ENCODE data around the gene GUCY1A2.
"Not testable (repeated sequence)": the region's sequence is repeated elsewhere in the genome, so short reads cannot be mapped to it uniquely, and the experiment has no call there.

The GUCY1A2 gene

DNA sequence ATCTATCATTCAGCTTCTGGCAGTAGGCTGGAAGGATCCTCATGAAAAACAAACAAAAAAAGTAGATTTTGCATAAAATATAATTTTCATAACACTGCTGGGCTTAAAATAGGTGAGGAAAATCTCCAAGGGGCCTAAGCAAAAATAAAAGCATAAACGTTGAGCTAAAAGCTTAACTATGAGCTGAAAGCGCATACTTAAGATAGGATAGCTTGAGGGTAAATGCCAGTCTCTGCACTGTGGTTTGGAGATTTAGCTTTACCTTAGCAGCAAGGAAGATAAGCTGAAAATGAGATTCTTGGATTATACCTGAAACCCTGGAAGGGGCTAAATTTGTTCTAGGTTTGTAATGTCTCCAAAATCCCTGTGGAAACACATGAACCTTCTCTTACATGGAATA is 183.7 kb downstream of the GUCY1A2 start:
- no peak for DNase-seq

DNA sequence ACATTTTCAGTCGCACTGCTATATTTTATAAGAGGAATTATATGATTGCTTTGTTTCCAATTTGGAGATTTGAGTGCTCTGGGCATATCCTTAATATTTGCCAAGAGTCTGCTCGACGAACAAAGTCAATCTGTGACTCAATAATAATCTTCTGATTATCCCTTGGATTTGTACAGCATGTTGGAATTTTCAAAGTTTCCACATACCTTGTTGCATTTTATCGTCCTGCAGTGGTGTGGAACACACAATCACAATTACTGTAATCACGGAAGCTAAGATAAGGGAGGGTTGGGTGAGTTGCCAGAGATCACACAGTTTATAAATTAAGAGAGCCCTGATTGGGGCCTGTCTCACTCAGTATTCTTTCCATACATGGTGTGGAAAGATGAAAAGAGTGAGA is 189.3 kb downstream of the GUCY1A2 start:
- DNase-seq: no peak

DNA sequence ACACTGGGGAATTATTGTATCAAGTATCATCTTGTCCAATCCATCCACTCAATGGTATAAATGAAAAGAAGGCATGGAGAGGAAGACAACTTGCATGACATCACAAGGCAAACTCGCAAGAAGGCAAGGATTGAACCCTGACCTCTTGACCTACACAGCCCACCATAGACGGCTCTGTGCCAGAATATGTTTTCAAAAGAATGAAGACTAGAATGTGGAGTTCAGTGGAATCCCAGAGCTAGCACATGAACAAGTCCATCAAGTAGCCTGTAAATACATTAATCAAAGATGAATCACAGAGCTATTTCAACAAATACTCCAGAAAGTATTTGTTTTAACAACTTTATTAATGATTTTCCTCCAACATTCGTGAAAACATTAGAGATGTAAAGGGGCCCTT is 189.7 kb downstream of the GUCY1A2 start:
- no peak for DNase-seq

DNA sequence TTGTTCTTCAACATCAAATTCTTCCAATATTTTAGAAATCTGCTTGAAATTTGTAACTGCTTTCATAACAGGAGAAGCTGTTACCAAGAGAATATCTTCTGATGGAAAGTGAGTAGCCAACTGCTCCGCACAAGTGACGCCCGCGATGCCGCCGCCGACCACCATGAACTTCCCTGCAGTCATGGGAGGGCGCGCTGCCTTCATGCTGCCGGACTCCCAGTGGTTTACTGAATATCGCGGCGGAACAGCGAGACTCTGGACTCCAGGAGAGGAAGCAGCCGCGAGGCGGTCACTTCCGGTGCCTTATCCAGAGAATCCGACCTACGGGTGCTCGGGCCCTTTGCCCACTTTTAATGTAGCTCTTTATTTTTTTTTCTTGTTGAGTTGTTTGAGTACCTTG is 190.6 kb downstream of the GUCY1A2 start:
- DNase-seq: no peak

DNA sequence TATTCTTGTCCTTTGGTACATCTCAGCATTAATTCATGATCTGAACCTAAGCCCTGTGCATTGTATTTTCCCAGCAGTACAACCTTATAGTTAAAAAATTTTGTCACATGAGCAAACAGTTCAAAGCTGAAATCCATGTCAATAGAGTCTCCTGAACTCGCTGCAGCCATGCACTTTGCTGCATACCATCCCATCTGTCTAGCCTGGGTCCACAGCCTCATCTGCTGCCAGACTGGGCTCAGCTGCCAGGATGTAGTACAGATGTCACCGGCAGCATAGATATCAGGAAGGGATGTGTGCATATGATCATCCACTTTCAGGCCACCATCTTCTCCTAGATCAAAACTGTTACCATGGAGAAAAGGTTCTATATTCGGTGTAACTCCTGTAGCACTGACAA is 191.7 kb downstream of the GUCY1A2 start:
- not testable (repeated sequence) for DNase-seq

DNA sequence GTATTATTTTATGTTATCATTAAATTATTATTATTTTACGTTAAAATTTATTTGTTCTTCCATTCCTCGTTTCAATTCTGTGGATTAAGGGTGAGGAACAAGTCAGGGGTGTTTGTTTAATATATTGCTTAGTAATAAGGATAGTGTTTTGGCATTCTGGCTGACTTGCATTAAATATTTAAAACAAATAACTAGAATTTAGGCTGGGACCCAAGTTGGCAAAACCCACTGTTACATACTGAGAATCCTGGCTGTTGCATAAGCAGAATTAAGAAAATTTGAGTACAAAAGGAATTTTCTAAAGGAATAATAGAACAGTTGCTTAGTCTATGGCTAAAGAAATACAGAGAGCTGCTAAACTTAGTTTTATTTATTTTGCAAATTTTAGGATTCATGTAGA is 196.4 kb downstream of the GUCY1A2 start:
- DNase-seq: no peak

DNA sequence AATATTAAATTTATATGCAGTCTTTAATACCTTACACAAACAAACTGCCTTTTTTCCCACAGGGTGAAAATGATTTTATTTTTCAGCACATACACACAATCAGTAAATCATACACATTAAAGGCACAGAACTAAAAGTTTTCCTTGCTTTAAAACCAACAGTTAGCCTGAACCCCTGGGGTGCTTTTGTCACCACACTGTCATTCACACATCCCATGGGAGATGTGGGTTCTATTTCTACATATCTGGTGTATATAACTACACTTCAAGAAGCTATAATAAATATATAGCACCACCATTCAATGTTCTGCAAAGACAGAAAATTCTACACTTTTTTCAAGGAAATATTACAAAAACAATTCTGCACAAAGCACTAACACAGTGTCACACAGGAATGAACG is 197.0 kb downstream of the GUCY1A2 start:
- no peak for DNase-seq

DNA sequence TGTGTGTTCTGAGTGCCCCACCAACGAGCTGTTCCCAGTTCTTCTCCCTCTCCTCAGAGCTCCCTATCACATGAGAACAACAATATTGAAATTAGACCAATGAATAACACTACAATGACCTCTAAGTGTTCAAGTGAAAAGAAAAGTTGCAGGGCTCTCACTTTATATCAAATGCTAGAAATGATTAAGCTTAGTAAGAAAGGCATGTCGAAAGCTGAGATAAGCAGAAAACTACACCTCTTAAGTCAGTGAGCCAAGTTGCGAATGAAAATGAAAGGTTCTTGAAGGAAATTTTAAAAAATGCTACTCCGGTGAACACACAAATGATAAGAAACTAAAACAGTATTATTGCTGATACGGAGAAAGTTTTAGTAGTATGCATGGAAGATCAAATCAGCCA is 199.8 kb downstream of the GUCY1A2 start:
- DNase-seq: no peak

DNA sequence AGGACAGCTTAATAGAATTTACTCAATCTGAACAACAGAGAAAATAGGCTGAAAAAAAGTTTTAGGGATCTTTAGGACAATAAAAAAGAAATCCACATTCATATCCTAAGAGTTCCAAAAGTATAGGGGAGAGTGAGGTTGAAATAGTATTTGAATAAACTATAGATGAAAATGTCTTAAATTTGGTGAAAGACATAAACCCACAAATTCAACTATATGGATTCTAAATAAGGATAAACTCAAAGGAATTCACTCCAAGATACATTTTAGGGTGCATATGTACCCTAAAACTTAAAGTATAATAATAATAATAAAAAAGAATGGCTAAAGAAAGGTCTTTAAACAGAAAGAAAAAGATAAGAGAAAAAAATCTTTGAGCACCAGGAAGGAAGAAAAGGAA is 203.1 kb downstream of the GUCY1A2 start:
- DNase-seq: no peak

DNA sequence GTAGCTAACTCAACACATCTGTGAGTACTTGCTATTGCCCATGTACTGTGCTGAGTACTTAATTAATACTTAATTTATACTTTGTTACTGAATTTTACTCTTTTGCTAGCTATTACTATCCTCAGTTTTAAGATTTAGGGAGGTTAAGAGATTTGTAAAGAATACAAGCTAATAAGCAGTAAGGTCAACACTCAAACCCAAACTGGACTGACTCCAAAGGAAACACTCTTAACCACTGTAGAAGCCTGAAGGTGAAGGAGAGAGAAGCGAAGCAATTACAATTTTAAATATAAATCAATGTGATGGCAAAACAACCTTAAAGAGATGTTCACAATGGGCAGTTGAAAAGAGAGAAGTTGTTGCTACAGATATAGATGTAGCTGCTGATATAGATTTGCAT is 204.5 kb downstream of the GUCY1A2 start:
- no peak for DNase-seq

DNA sequence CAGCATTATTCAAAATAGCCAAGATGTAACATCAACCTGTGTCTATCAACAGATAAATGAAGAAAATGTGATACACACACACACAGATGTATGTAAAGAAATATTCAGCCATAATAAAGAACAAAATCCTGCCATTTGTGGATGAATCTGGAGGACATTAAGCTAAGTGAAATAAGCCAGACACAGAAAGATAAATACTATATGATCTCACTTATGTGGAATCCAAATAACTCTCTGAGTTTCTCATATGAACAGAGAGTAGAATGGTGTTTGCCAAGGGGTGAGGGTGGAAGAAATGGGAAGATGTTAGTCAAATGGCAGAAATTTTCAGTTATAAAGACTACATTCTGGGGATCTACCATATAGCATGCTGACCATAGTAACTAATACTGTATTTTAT is 224.2 kb downstream of the GUCY1A2 start:
- no peak for DNase-seq

DNA sequence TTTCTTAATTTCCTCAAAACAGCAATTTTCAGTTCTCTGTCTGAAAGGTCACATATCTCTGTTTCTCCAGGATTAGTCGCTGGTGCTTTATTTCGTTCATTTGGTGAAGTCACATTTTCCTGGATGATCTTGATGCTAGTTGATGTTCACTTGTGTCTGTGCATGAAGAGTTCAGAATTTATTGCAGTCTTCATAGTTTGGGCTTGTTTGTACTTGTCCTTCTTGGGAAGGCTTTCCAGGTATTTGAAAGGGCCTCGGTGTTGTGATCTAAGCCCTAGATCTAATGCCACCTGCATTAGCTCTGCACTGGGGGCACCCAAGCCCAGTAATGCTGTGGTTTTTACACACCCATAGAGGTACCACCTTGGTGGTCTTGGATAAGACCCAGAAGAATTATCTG is 228.9 kb downstream of the GUCY1A2 start:
- no peak for DNase-seq

DNA sequence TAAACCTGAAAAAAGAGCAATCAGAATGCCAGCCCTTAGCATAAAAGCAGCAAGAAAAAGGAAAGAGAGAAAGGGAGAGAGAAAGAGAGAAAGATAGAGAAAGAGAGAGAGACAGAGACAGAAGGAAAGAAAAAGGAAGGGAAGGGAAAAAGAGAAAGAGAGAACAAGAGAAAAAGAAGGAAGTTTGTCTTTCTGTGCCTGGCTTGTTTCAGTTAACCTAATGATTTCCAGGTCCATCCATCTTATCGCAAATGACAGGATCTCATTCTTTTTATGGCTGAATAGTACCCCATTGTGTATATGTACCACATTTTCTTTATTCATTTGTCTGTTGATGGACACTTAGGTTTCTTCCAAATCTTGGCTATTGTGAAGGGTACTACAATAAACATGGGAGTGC is 230.8 kb downstream of the GUCY1A2 start:
- DNase-seq: no peak

DNA sequence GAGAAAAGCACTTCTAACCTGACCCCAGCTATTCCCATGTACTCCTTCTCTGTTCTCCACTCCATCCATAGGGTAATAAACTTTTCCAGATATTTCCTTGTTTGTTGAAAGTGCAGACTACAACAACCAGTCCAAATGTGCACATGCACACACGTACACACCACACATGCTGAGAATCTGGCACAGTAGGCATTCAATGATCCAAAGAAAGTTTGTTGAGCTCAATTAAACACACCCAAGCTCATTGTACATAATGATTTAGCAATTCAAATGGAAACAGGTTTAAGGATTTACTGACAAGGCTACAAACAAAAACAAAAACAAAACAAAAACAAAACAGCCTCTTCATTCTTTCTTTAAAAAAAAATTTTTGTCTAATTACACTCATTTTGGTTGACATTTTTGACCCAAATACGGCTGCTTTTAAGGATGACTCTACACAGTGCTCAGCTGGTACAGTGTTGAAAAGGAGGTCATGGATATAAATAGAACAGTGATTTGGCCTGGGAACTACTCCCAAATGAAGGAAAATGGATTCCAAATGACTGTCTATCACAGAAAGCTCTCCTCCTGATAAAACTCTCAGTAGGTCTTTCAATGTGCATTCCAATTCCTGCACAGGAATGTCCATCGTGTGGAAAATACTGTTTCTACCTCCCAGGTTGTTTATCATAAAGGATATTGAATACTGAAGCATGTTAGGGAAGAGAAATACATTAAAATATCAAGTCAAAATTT is 232.2 kb downstream of the GUCY1A2 start:
- no peak for DNase-seq

DNA sequence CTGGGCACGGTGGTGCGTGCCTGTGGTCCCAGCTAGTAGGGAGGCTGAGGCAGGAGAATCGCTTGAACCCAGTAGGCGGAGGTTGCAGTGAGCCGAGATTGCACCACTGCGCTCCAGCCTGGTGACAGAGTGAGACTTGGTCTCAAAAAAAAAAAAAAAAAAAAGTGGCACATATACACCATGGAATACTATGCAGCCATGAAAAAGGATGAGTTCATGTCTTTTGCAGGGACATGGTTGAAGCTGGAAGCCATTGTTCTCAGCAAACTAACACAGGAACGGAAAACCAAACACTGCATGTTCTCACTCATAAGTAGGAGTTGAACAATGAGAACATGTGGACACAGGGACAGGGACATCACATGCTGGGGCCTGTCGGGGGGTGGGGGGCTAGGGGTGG is 241.0 kb downstream of the GUCY1A2 start:
- DNase-seq: not testable (repeated sequence)

DNA sequence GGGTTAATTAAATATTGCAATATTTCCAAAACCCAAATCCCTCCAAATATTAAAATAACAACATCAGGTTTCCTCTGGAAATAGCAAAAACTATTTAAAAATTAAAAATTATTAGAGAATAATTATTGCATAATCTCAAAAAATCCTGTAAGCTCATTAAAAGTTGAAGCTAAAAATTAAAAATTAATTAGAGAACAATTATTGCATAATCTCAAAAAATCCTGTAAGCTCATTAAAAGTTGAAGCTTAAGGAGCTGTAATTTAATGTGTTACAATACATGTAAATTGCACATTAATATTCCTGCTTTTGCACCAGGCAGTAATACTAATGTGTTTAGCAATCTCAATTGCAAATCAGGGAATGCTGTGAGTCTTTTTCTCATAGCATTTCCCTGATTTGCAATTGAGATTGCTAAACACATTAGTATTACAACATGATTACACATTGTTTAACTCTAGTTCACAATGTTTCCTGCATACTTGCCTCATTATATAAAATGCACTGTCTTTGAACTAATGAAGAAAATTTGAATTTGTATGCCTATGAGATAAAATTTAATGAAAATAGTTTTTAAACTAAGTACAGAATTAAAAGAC is 247.7 kb downstream of the GUCY1A2 start:
- DNase-seq: peak in 1 of 2 donors; percentile 57

DNA sequence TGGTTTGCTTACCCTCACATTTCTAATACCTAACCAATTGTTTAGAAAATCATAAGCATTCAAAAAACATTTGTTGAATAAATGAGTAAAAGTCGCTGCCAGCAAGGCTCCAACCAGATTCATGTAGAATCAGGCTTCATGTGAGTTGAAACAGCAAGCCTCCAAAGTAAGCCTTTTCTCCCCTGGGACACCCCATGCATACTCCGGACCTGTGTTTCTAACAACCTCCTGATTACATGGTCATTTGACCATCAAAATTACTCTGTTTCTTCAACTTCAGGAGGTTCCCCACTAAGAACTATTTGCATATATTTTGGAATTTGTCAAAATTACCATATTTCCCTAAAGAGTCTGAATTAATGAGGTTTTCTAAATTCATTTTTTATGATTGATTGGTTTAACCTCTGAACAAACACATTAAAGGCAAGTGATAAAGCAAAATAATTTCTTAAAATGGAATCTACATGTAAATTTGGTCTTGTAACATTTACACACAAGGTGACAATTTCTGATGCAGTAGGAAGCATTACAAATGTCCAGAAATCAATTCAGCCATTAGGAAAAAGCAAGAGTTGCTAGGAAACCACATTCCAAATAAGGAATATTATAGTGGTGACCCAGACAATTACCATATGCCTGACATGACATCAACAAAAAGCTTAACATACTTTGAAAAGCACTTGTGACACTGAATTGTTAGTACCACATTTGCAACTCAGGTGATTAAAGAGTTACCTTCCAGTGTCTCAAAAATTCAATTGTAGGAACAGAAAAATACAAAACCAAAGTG is 252.6 kb downstream of the GUCY1A2 start:
- DNase-seq: no peak

DNA sequence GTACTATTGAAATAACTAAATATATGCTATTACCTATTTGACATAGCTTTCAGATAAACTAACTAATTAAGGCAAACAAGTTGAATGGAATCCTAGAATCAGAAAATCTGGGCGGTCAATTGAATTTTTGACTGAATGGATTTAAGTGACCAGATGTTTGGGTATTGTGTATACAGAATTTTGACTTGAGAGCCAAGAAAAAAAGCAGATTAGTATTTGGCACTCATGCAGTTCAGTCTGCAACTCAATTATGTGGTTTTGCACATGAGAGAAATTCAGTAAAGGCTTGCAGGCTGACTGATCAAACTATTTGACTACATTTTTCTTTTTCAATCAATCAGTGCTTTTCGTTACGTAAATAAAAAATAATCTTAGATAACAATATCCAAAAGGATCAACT is 254.8 kb downstream of the GUCY1A2 start:
- DNase-seq: no peak

DNA sequence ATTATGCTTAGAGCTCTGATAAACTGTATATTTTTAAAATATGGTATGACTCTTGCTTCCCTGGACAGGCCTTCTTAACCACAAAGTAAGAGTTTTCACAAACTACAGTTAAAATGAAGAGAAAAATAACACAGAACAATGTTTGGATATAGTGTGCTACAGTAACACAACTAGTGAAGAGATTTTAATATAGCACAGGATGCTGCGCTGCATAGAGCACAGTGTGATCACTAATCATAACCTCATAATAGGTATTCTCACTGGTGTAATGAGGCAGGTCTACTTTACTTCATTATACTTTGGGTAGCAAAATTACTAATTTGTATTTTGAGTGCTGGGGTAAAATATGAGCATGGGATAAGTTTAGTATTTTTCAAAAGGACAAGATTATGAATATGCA is 256.5 kb downstream of the GUCY1A2 start:
- no peak for DNase-seq

DNA sequence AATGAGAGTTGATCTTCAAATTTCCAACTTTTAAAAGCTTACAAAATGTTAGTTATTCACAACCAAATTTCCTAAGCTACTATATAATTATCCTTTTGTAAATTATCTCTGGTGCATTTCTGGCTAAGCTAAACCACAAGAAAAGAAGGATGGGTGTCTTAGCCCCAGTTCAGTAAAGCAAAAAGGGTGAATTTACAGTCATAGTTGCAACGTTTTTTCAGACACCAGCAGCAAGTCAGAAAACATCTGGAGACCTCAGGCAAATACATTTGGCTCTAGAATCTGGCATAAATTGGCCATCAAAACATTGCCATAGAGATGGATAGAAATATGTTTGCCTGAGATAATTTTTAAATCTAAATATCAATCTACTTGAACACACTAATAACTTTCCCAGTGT is 257.0 kb downstream of the GUCY1A2 start:
- DNase-seq: no peak

DNA sequence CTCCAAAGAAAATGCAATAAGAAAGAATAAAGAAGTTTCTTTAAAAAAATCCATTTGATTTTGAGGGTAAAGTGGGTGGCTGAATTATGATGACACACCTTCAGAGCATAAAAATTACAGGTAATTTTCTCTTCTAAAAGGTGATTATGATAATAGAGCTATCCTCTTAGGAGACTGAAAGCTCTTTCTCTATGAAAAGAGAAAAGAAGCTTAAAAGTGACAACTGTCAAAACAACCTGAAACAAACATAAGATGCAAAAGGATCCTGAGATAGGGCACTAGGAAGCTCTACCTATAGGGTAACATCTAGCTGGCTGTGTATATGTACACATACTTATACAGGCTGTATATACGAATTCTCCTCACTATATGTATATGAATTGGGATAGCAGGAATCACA is 270.2 kb downstream of the GUCY1A2 start:
- DNase-seq: no peak

DNA sequence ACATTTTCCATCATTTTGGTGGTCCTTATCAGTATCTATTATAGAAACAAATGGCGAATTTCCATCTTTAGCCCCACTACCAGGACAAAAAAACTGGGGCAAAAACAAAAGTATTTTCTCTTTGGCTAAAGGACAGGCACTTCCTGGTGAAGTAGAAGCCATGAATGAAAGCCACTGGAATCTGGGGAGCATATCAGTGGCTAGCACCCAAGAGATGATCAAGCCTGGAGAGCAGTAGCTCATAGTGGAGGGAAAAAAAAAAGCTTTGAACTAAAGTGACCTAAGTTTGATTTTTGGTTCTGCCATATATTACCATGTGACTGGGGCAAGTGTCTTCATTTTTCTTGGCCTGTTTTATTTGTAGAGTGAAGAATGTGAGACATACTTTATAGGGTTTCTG is 272.3 kb downstream of the GUCY1A2 start:
- no peak for DNase-seq

DNA sequence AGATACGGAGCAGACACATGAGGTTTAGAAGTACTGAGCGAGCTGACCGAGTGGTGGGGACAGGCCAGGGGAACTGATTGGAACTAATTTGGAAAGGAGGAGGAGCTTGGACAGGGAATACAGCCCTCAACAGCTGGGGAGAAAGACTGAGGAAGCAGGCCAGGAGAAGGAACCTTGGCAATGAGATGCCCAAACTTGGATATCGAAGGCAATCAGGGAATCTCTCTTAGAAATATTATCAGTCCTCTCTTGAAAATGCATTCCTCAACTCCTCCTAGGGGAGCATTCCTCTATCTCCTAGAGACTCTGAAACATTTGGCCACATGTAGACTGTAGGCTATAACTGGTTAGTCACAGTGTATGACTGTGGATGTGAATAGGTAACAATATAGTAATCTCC is 284.6 kb downstream of the GUCY1A2 start:
- no peak for DNase-seq

DNA sequence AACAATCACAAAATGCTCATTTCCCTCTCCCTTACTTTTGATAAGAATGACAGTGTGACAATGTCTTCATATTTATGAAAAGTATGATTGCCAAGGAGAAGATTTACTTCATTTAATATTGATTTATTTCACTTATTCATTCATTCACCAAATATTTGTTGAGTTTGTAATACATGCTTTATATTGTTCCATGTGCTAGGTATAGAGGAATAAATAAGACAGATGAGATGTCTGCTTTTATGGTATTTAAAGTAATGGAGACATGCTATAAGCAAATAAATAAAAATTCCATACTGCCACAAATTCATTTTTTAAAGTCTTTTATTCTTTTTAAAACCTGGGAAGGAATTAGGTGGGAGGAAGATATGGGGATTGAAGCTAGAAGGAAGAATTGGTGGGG is 289.4 kb downstream of the GUCY1A2 start:
- no peak for DNase-seq
